PC-9 (cell line): ENCODE results near the gene TUBA1C. TPM values are rescaled to one million over a fixed set of nuclear protein-coding genes. Genes with fewer than 3 reads are reported as not detected.

Experiments
- BruUV-seq: library from RNA; stranded (reverse); fragments of 400-500 nt; replicated peaks from 2 replicates; lab custom pipeline; 2021; lab: Mats Ljungman, UMichigan
- CTCF ChIA-PET: fragments of 300-600 bp; sonication (Branson Sonifier 250); formaldehyde crosslinking; loops from one replicate; lab custom pipeline; 2022; ENCODE audit warnings: antibody characterized with exemption; lab: Charles Lee
- POLR2A ChIA-PET: fragments of 300-600 bp; sonication (Branson Sonifier 250); formaldehyde crosslinking; loops from one replicate; lab custom pipeline; 2022; ENCODE audit warnings: antibody characterized with exemption; ENCODE audit not compliant: unreplicated experiment; lab: Charles Lee
- DNase-seq, 2 experiments: peaks; one replicate each; pipeline versions ENCODE4 v3.0.0 to v3.0.0-alpha.2; 2015 to 2022; ENCODE audit warnings: mixed read lengths in 1 of 2
- H2AFZ ChIP-seq: fragments of 200-600 bp; sonication (generic); 2 replicates; pipeline ENCODE4 v1.8.1; 2017; ENCODE audit warnings: antibody characterized with exemption
- H3F3A ChIP-seq: fragments of 200-600 bp; sonication (generic); 2 replicates; pipeline ENCODE4 v1.8.1; 2017; ENCODE audit warnings: antibody characterized with exemption, mild to moderate bottlenecking, low read depth; ENCODE audit not compliant: insufficient read depth
- H3K27ac ChIP-seq: fragments of 200-600 bp; sonication (generic); 2 replicates; pipeline ENCODE4 v1.6.1; 2016; ENCODE audit warnings: mixed run types
- H3K27me3 ChIP-seq: fragments of 200-600 bp; sonication (generic); 2 replicates; pipeline ENCODE4 v1.6.1; 2016; ENCODE audit warnings: low read depth, mixed run types; ENCODE audit not compliant: insufficient read depth
- H3K36me3 ChIP-seq: fragments of 200-600 bp; sonication (generic); 2 replicates; pipeline ENCODE4 v1.6.1; 2016; ENCODE audit warnings: low read depth, mixed run types
- H3K4me1 ChIP-seq: fragments of 200-600 bp; sonication (generic); replicated peaks from 2 replicates; pipeline ENCODE4 v1.6.1; 2016; ENCODE audit warnings: mixed run types; ENCODE audit not compliant: insufficient read depth
- H3K4me2 ChIP-seq: fragments of 200-600 bp; sonication (generic); 2 replicates; pipeline ENCODE4 v1.6.1; 2017; ENCODE audit warnings: mixed run types
- H3K4me3 ChIP-seq: fragments of 200-600 bp; sonication (generic); 2 replicates; pipeline ENCODE4 v1.6.1; 2016; ENCODE audit warnings: mixed run types
- H3K79me2 ChIP-seq: fragments of 200-600 bp; sonication (generic); 2 replicates; pipeline ENCODE4 v1.6.1; 2017; ENCODE audit warnings: low read depth, mixed run types
- H3K9me2 ChIP-seq: fragments of 200-600 bp; sonication (generic); 2 replicates; pipeline ENCODE4 v1.8.1; 2017; ENCODE audit warnings: mild to moderate bottlenecking; ENCODE audit not compliant: insufficient read depth
- H3K9me3 ChIP-seq: fragments of 200-600 bp; sonication (generic); 2 replicates; pipeline ENCODE4 v1.8.1; 2016; ENCODE audit warnings: low read depth; ENCODE audit not compliant: insufficient read depth
- H4K20me1 ChIP-seq: fragments of 200-600 bp; sonication (generic); 2 replicates; pipeline ENCODE4 v1.8.1; 2017; ENCODE audit not compliant: insufficient read depth
- EZH2 ChIP-seq: fragments of 200-600 bp; sonication (generic); IDR thresholded peaks from 2 replicates; pipeline ENCODE4 v1.8.0; 2017; ENCODE audit warnings: antibody characterized with exemption, low read depth
- intact Hi-C: fragments of 100-400 bp; cut with micrococcal nuclease; formaldehyde crosslinking; loops from one replicate; pipeline ENCODE4 v1.10.0; 2022; ENCODE audit not compliant: unreplicated experiment
- total RNA-seq: library from RNA; stranded (reverse); gene quantifications from 2 replicates; pipeline ENCODE4 v1.2.3, GENCODE V29; 2021
- TF ChIP-seq, protein P1 (sequence below): fragments of 200-600 bp; sonication (generic); conservative IDR thresholded peaks from 2 replicates; pipeline ENCODE4 v1.6.1; 2017; ENCODE audit warnings: mixed run types, antibody characterized with exemption, mild to moderate bottlenecking, moderate library complexity

The TUBA1C gene
- total RNA-seq, 1 experiment from 2014 or later: 490 TPM

- DNase-seq: no peak
- intact Hi-C loops: no loop called here
- Histone ChIP-seq H3K9me2 (no peaks in the 10 kb centered on the region), H3K4me1 (peaks cover 3% of the 10 kb centered on the region; the same call in 1 of the 2 replicates), H3K4me2 (no peak overlapping the region), H3F3A (0 out of 2 replicates have a peak, but pooled peaks cover 3% of the 10 kb centered on the region), H3K79me2 (no peaks in the 10 kb centered on the region), H3K27me3 (no peaks in the 10 kb centered on the region), H3K27ac (no peak overlapping the region), H4K20me1 (no peaks in the 10 kb centered on the region), H3K4me3 (no peak overlapping the region), H2AFZ (no peak overlapping the region), H3K9me3 (no peaks in the 10 kb centered on the region), H3K36me3 (no peaks in the 10 kb centered on the region)
- ChIA-PET CTCF (no interaction called here), POLR2A (no interaction called here)
- BruUV-seq: no TSS peak
- no peak for TF ChIP-seq EZH2
- TF ChIP-seq, protein P1, sequence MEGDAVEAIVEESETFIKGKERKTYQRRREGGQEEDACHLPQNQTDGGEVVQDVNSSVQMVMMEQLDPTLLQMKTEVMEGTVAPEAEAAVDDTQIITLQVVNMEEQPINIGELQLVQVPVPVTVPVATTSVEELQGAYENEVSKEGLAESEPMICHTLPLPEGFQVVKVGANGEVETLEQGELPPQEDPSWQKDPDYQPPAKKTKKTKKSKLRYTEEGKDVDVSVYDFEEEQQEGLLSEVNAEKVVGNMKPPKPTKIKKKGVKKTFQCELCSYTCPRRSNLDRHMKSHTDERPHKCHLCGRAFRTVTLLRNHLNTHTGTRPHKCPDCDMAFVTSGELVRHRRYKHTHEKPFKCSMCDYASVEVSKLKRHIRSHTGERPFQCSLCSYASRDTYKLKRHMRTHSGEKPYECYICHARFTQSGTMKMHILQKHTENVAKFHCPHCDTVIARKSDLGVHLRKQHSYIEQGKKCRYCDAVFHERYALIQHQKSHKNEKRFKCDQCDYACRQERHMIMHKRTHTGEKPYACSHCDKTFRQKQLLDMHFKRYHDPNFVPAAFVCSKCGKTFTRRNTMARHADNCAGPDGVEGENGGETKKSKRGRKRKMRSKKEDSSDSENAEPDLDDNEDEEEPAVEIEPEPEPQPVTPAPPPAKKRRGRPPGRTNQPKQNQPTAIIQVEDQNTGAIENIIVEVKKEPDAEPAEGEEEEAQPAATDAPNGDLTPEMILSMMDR: no peak
Observed at GRCh38 chr12:49227713-49228112, 37.2 kb upstream of the TUBA1C start.

DNA sequence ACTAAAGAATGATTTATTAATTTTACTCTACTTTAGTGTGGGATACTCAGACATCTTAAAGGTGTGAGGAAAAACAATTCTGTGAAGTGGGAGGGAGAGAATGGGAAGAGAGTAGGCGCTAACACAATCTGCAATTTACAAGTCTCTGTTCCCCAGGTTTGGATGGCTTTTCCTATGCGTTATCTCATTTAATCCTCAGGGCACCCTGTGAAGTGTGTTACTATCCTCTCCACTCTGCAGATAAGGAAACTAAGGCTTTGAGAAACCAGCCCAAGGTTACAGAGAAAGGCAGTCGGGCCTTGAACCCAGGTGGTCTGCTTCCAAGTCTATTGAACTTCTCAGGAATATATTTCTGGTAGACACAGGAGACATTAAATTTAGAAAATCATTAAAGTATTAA, 36.2 kb upstream of the TUBA1C start:
- TF ChIP-seq EZH2: no peak
- TF ChIP-seq, protein P1: no peak
- intact Hi-C loops: no loop called here
- BruUV-seq: no TSS peak

DNA sequence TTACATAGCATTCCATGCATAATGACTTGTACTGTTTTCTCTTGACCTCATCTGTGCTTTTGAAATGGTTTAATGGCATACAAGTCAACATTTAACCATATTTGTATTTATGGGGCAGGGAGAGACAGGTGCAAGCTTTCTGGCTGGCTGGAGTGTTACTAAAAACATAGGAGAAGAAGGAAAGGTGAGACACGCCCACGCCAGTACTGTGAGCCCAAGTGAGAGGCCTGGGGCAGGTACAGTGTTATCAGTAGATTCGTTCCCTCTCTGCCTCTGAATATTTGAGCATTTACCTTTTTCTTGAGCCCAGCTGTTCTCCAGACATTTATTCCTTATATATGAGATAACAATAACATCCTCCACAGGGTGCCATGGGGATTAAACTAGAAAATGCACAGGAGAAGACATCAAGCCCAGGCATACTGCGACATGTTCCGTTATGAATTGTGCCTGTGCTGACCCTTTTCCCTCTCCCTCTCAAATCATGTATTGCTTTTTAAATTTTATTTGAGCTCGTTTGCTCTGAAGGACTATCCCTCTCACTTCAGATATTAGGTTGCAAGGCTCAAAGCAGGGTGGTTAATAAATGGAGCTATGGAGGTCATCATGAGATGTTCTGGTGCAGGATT, 34.6 kb upstream of the TUBA1C start:
- ChIA-PET CTCF (no interaction called here), POLR2A (no interaction called here)
- TF ChIP-seq, protein P1: no peak
- no peak for TF ChIP-seq EZH2
- Histone ChIP-seq H3K27me3 (no peaks in the 10 kb centered on the region), H3K9me3 (no peaks in the 10 kb centered on the region), H3K79me2 (no peaks in the 10 kb centered on the region), H3F3A (0 out of 2 replicates have a peak, but pooled peaks cover 3% of the 10 kb centered on the region), H3K36me3 (no peaks in the 10 kb centered on the region), H4K20me1 (no peaks in the 10 kb centered on the region), H3K9me2 (no peaks in the 10 kb centered on the region), H3K4me3 (no peak overlapping the region), H3K4me2 (no peak overlapping the region), H2AFZ (no peak overlapping the region), H3K27ac (no peak overlapping the region), H3K4me1 (0 out of 2 replicates have a peak, but pooled peaks cover 3% of the 10 kb centered on the region)
- intact Hi-C loops: loop anchor here (5.0 kb wide), 1 partner anchor 43 kb away; the partner anchor contains the start of gene TUBA1A
- no TSS peak for BruUV-seq
- no peak for DNase-seq

More for the DNA sequence above, 36.2 kb upstream of the TUBA1C start:
- no peaks in the 10 kb centered on the region for H3K9me3 ChIP-seq
- no peaks in the 10 kb centered on the region for H3K36me3 ChIP-seq
- no peaks in the 10 kb centered on the region for H3K9me2 ChIP-seq
- DNase-seq: no peak
- no peak overlapping the region for H3K4me2 ChIP-seq
- H3K27ac ChIP-seq: no peak overlapping the region
- no peaks in the 10 kb centered on the region for H3K4me1 ChIP-seq
- no peak overlapping the region for H2AFZ ChIP-seq
- POLR2A ChIA-PET: no interaction called here
- CTCF ChIA-PET: no interaction called here
- H3K27me3 ChIP-seq: no peaks in the 10 kb centered on the region
- H3K4me3 ChIP-seq: no peak overlapping the region
- H3F3A ChIP-seq: 0 out of 2 replicates have a peak, but pooled peaks cover 3% of the 10 kb centered on the region
- H3K79me2 ChIP-seq: no peaks in the 10 kb centered on the region
- no peaks in the 10 kb centered on the region for H4K20me1 ChIP-seq
